Mucosa of rectum (tissue), 2 donors: ENCODE data around the gene SCGN.

Source experiments
- H3K27ac ChIP-seq, 2 donors: one replicate each; pipeline ENCODE4 v1.7.0; 2013; ENCODE audit warnings: inconsistent platforms in 2 of 2, low read depth in 2 of 2, low read length in 2 of 2
- H3K27me3 ChIP-seq, 2 donors: one replicate each; pipeline ENCODE4 v1.7.0; 2013; ENCODE audit warnings: low read length in 2 of 2; ENCODE audit not compliant: control insufficient read depth in 2 of 2, insufficient read depth in 2 of 2
- H3K36me3 ChIP-seq, 2 donors: one replicate each; pipeline ENCODE4 v1.7.0; 2013; ENCODE audit warnings: low read length in 2 of 2; ENCODE audit not compliant: control insufficient read depth in 2 of 2, insufficient read depth in 2 of 2
- H3K4me1 ChIP-seq, 2 donors: one replicate each; pipeline ENCODE4 v1.7.0; 2013; ENCODE audit warnings: low read length in 2 of 2, mild to moderate bottlenecking in 1 of 2; ENCODE audit not compliant: control insufficient read depth in 2 of 2, insufficient read depth in 2 of 2
- H3K4me3 ChIP-seq, 2 donors: one replicate each; pipeline ENCODE4 v1.7.0; 2013; ENCODE audit warnings: low read length in 2 of 2
- H3K9ac ChIP-seq, 2 donors: one replicate each; pipeline ENCODE4 v1.7.0; 2013; ENCODE audit warnings: low read length in 2 of 2, low read depth in 1 of 2, mild to moderate bottlenecking in 1 of 2
- H3K9me3 ChIP-seq, 2 donors: one replicate each; pipeline ENCODE4 v1.7.0; 2013; ENCODE audit warnings: low read length in 2 of 2; ENCODE audit not compliant: control insufficient read depth in 2 of 2
- donor health status: healthy.
- donor health status: Normal muscosa, but diverticular disease.

The SCGN gene

GRCh38 chr6:25713824-25714223, 61.8 kb downstream of the SCGN start:
- no peak overlapping the region for H3K9ac ChIP-seq
- no peak overlapping the region for H3K27ac ChIP-seq
- no peaks in the 10 kb centered on the region for H3K27me3 ChIP-seq
- no peak overlapping the region for H3K4me3 ChIP-seq
- H3K9me3 ChIP-seq, result no peaks in the 10 kb centered on the region
- H3K36me3 ChIP-seq, result no peaks in the 10 kb centered on the region
- no peaks in the 10 kb centered on the region for H3K4me1 ChIP-seq

GRCh38 chr6:25714765-25715164, 62.8 kb downstream of the SCGN start:
- Histone ChIP-seq H3K4me1 (no peaks in the 10 kb centered on the region), H3K27ac (no peak overlapping the region), H3K36me3 (no peaks in the 10 kb centered on the region), H3K27me3 (no peaks in the 10 kb centered on the region), H3K9ac (no peak overlapping the region), H3K9me3 (no peaks in the 10 kb centered on the region), H3K4me3 (no peak overlapping the region)

DNA sequence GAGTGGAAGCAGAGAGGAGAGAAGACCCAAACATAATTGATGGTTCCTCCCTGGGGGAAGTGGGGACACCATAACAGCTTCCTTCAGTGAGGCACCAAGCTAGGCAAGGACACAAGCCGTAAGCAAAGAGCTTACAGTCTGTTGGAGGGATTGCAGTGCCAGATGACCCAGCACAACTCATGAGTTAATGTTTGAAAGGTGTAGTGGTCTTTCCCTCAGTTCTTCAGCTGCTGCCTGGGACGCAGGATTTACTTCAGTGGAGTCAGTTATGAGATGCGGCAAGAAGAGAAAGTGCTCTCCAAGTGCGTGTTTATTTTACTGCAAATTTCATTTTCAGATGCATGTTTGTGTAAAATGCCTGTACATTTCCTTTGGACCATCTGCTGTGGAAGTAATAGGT, 63.8 kb downstream of the SCGN start:
- no peak overlapping the region for H3K27ac ChIP-seq
- H3K9me3 ChIP-seq, result no peaks in the 10 kb centered on the region
- no peaks in the 10 kb centered on the region for H3K27me3 ChIP-seq
- H3K9ac ChIP-seq, result no peak overlapping the region
- no peaks in the 10 kb centered on the region for H3K36me3 ChIP-seq
- no peaks in the 10 kb centered on the region for H3K4me1 ChIP-seq
- H3K4me3 ChIP-seq, result no peak overlapping the region

DNA sequence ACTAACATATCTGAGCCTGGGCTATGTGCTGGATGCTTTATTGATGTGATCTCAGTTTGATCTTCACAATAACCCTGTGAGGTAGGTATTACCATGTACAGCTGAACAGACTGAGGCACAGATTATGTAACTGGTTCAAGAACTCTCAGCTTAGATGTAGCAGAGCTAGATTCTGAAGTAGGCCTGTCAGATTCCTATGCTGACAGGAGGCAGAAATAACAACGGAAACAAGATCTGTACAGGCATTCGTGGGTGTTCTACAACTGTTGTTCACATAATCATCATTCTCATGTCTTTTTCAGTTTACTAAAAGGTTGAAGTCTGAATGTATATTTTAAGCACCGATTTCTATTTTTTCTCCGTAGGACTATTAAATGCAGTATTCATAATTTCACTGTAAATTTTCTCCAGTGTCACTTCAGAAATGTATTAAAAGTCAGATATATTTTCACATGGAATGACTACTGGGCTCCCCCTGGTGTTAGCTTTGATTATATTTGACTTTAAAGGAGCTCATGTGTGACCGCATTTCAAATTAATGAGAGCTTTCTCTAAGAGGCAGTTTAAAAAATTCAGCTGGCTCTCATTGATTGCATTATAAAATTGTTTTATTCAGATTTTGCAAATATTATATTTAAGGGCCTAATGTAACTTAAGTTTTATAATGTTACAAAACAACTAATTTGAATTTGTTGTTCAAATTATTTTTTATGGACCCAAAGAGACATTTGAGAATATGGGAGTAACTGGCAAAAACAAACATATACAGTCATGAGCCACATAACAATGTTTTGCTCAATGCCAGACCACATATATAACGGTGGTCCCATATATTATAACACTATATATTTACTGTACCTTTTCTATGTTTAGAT, 66.1 kb downstream of the SCGN start:
- Histone ChIP-seq H3K9ac (no peak overlapping the region), H3K36me3 (no peaks in the 10 kb centered on the region), H3K4me1 (no peaks in the 10 kb centered on the region), H3K4me3 (no peak overlapping the region), H3K27me3 (no peaks in the 10 kb centered on the region), H3K27ac (no peak overlapping the region), H3K9me3 (no peaks in the 10 kb centered on the region)

DNA sequence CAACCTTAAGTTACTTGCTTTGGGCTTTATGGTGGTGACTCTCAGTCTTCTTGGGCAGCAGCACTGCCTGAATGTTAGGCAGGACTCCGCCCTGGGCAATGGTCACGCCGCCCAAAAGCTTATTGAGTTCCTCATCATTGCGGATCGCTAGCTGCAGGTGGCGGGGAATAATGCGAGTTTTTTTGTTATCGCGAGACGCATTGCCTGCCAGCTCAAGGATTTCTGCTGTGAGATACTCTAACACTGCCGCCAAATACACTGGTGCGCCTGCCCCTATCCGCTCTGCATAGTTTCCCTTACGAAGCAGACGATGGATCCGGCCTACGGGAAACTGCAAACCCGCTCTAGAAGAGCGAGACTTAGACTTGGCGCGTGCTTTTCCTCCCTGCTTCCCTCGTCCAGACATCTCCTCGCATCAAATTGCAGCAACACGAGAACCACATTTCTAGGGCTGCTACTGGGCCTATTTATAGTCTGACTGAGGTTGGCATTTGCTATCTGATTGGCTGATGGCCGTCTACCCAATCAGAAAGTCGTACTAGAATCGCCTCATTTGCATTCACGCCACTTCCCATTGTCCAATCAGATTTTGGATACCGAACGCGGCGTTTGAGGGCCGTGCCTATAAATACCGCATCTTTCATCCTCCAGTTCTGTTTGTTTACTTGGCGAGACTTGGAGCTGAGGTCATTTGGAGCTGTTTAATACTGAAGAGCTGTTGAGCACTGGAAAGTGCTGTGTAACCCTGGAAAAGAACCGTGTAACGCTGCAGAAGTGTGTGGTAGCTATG, 74.3 kb downstream of the SCGN start:
- Histone ChIP-seq H3K36me3 (no peaks in the 10 kb centered on the region), H3K9ac (no peak overlapping the region), H3K27me3 (peaks cover 0 to 3% of the 10 kb centered on the region in 2 donors), H3K4me1 (no peaks in the 10 kb centered on the region), H3K27ac (no peak overlapping the region), H3K4me3 (no peak overlapping the region), H3K9me3 (no peaks in the 10 kb centered on the region)

GRCh38 chr6:25727028-25727427, 75.0 kb downstream of the SCGN start:
- peaks cover 0 to 3% of the 10 kb centered on the region in 2 donors for H3K27me3 ChIP-seq
- no peaks in the 10 kb centered on the region for H3K4me1 ChIP-seq
- H3K9ac ChIP-seq, result no peak overlapping the region
- H3K9me3 ChIP-seq, result no peaks in the 10 kb centered on the region
- no peak overlapping the region for H3K27ac ChIP-seq
- H3K4me3 ChIP-seq, result no peak overlapping the region
- no peaks in the 10 kb centered on the region for H3K36me3 ChIP-seq

GRCh38 chr6:25730907-25731306, 78.9 kb downstream of the SCGN start:
- Histone ChIP-seq H3K36me3 (no peaks in the 10 kb centered on the region), H3K27me3 (peaks cover 0 to 3% of the 10 kb centered on the region in 2 donors), H3K9me3 (no peaks in the 10 kb centered on the region), H3K4me3 (no peak overlapping the region), H3K27ac (no peak overlapping the region), H3K4me1 (no peaks in the 10 kb centered on the region), H3K9ac (no peak overlapping the region)

- no peak overlapping the region for H3K27ac ChIP-seq
- no peaks in the 10 kb centered on the region for H3K36me3 ChIP-seq
- H3K9me3 ChIP-seq, result no peaks in the 10 kb centered on the region
- H3K4me1 ChIP-seq, result no peaks in the 10 kb centered on the region
- H3K4me3 ChIP-seq, result no peak overlapping the region
- no peak overlapping the region for H3K9ac ChIP-seq
- H3K27me3 ChIP-seq, result peaks cover 0 to 3% of the 10 kb centered on the region in 2 donors
These were observed 79.7 kb downstream of the SCGN start for GRCh38 chr6:25731721-25732120.

DNA sequence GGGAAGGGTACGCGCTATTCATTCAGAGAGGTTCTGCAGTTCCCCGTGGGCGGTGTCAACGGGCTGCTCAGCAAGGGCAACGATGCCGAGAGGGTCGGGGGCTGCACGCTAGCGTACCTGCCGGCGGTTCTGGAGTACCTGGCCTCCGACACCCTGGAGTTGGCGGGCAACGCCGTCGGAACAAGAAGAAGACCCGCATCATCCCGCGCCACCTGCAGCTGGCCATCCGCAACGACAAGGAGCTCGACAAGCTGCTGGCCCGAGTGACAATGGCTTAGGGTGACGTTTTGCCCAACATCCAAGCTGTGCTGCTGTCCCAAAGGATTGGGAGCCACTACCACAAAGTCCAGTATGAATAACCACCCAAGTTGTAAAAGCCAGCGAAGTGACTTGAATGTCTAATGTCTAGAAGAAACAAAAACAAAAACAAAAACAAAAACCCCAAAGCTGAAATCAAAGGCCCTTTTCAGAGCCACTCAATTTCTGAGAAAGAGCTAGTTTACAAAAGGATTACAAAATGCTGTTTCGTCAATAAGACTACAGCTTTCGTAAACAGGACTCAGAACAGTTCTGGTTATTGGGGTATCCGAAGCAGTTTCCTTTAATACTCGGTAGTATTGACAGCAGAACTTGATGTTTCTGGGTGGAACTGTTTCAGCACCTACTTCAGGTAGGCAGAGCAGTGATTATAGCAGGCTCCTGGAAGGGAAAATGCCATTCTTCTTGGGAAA, 80.6 kb downstream of the SCGN start:
- Histone ChIP-seq H3K9ac (no peak overlapping the region), H3K9me3 (peaks cover 1 to 5% of the 10 kb centered on the region in 2 donors), H3K4me1 (no peaks in the 10 kb centered on the region), H3K27me3 (peaks cover 0 to 3% of the 10 kb centered on the region in 2 donors), H3K36me3 (no peaks in the 10 kb centered on the region), H3K27ac (no peak overlapping the region), H3K4me3 (no peak overlapping the region)

- H3K4me3 ChIP-seq, result no peak overlapping the region
- no peak overlapping the region for H3K9ac ChIP-seq
- H3K36me3 ChIP-seq, result no peaks in the 10 kb centered on the region
- H3K27me3 ChIP-seq, result peaks cover 0 to 3% of the 10 kb centered on the region in 2 donors
- peaks cover 3 to 5% of the 10 kb centered on the region in 2 donors for H3K9me3 ChIP-seq
- H3K27ac ChIP-seq, result no peak overlapping the region
- H3K4me1 ChIP-seq, result no peaks in the 10 kb centered on the region
These were observed 83.2 kb downstream of the SCGN start for GRCh38 chr6:25735261-25735660.
